GM19099 (cell line): Measurements from ENCODE around the gene LMF1.

Experiments used
- POLR2A ChIP-seq: IDR thresholded peaks from 3 replicates; pipeline ENCODE4 v1.6.1; 2011; ENCODE audit warnings: low read depth; ENCODE audit not compliant: insufficient read length; ENCODE audit errors: extremely low read depth

LMF1 gene

DNA sequence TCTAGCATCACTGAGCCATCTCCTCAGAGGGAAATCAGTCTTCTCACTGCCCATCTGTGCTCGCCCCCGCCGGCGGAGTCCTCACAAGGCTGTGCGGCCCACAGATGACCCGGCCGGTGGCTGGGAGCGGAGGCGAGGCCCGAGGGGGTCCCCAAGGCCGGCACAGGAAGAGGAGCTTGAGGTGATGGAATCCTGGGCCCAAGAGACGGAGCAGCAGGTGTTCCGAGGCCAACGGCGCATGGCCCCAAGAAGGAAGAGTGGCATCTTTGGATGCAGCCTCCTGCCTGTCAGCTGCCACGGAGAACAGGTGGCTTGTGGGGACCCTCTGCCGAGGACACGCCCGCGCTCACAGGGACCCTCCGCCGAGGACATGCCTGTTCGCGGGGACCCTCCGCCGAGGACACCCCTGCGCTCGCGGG lies 97.5 kb downstream of the LMF1 start:
- TF ChIP-seq POLR2A = no peak

- no peak for TF ChIP-seq POLR2A
Measured at GRCh38 chr16:872436-873242, 98.1 kb downstream of the LMF1 start.

DNA sequence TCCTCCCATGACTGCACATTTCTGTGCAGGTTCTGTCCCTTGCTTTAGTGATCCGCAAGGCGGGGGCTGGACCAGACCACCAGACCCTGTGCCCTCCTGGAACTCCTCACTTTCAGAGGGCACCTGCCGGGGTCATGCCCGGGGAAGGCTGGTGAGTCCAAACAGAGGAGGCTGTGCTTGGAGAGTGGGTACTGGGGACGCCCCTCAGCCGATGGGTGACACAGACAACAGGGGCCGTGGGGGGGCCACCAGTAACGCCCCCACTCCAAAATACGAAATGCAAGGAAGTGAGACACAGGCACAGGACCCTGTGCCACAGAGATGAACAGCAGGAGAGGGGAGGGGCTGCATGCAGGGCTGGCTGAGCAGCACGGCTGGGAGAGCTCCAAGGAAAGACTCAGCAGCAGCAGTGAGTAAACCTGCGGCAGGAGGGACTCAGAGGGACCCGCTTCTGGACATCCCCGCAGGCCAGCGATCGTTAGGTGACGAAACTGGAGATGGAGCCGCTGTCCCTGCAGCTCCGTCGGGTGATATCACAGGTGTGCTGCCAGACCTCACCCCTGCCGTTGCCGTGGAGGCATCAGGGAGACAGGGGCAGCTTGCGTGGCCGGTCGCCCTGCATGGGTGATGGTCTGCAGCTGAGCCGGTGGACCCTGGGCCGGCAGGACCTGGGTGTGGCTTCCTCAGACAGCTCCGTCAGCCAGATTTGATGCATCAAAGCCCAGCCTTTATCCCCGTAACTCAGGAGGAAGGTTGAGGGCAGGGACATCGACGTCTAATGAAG lies 99.0 kb downstream of the LMF1 start:
- no peak for TF ChIP-seq POLR2A

DNA sequence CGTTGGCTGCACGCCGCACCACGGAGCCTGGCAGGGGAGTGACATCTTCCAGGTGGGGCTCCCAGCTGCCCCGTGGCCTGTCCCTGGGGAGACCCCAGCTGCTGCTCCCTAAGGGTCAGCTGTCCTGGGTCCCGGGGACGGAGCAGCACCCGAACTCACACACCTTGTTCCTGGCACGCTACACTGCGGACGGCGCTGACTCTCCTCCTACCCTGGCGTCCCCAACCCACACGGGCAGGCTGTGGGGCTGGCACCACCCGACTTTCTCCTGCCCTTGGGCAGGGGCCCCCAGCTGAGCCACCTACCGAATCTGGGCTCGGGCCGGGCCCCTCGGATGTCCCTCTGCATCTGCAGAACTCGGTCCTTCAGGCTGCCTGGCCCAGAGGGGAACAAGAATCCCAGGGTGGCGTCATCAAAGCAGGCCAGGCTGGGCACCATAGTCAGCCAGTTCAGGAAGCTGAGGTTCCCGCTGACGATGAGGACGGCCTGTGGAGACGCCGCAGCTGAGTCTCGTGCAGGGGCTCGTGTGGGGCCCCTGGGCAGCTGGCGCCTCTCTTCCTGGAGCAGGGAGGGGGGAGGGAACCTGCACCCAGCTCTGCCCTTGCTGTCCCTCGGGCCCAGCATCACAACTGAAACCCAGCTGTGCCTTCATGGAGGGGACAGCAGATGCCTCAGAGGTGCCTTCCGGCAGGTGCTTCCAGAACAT lies 99.8 kb downstream of the LMF1 start:
- no peak for TF ChIP-seq POLR2A

- no peak for TF ChIP-seq POLR2A
Measured at GRCh38 chr16:869823-870641, 100.8 kb downstream of the LMF1 start.

- no peak for TF ChIP-seq POLR2A
Measured at GRCh38 chr16:868846-869822, 101.7 kb downstream of the LMF1 start.

DNA sequence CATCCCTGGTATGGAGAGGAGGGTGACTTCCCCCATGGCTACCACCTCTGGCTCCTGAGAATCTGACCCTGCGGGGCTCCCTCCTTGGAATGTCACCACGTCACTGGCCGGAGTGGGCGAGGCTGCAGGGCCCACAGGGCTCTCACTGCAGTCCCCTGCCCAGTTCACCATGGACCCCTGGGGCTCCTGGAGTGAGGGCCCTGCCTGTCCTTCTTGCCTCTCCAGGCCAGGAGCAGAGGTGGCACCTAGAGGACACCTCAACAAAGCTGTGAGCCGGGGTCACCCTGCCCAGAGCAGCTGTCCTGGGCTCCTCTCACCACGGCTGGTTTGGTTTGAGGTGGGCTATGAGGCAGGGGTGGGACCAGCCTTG lies 102.4 kb downstream of the LMF1 start:
- no peak for TF ChIP-seq POLR2A

- TF ChIP-seq POLR2A = no peak
Measured at GRCh38 chr16:867421-868385, 103.1 kb downstream of the LMF1 start.

- no peak for TF ChIP-seq POLR2A
Measured at GRCh38 chr16:866252-866896, 104.4 kb downstream of the LMF1 start.

GRCh38 chr16:865026-865425 lies 105.8 kb downstream of the LMF1 start:
- TF ChIP-seq POLR2A = no peak

DNA sequence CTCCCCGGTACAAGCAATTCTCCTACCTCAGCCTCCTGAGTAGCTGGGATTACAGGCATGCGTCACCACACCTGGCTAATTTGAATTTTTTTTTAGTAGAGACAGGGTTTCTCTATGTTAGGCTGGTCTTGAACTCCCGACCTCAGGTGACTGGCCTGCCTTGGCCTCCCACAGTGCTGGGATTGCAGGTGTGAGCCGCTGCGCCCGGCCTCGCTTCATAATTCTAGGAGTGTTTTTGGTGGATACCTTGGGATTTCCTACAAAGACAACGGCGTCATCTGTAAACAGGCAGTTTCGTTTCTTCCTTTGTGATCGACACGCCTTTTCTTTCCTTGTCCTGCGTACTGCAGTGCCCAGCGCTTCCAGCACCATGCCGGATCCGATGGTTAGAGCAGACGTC lies 109.3 kb downstream of the LMF1 start:
- no peak for TF ChIP-seq POLR2A

DNA sequence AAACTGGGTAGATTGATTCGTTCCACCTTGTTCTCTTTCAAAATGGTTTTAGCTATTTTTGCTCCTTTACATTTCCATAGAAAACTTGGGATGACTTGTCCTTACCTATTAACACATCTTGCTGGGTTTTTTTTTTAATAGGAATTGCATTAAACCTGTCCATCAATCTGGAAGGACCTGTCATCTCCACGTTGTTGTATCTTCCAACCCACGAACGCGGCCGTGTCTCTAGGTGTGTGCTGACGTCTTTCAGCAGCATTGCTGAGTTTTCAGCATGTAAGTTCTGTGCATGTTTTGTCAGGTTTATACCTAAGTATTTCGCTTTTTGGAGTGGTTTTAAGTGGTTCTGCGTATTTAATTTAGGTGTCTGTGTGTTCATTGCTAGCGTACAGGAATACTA lies 109.9 kb downstream of the LMF1 start:
- TF ChIP-seq POLR2A = no peak
